Mesenchymal stem cell (in vitro differentiated cells and primary cell): ENCODE measurements around the gene CHST15.

Experiments
- DNase-seq: peaks from one replicate; pipeline ENCODE4 v3.0.0-alpha.2; 2013
- H2AFZ ChIP-seq: one replicate; pipeline ENCODE4 v1.6.1; 2013; ENCODE audit warnings: low read depth, mild to moderate bottlenecking, control low read depth, inconsistent platforms, low read length, moderate library complexity
- H2AK5ac ChIP-seq: 2 replicates; pipeline ENCODE4 v1.6.1; 2013; ENCODE audit warnings: low read length, moderate library complexity, mild to moderate bottlenecking, inconsistent platforms; ENCODE audit not compliant: severe bottlenecking
- H2BK120ac ChIP-seq: one replicate; pipeline ENCODE4 v1.6.1; 2013; ENCODE audit warnings: low read depth, mild to moderate bottlenecking, inconsistent platforms, low read length, moderate library complexity
- H2BK12ac ChIP-seq, 2 experiments: one replicate each; pipeline ENCODE4 v1.6.1; 2013; ENCODE audit warnings: inconsistent platforms in 2 of 2, low read length in 2 of 2, mild to moderate bottlenecking in 2 of 2, moderate library complexity in 2 of 2, control low read depth in 1 of 2
- H2BK15ac ChIP-seq: one replicate; pipeline ENCODE4 v1.6.1; 2013; ENCODE audit warnings: mild to moderate bottlenecking, low read depth, inconsistent platforms; ENCODE audit not compliant: poor library complexity, severe bottlenecking
- H2BK5ac ChIP-seq: 2 replicates; pipeline ENCODE4 v1.6.1; 2013; ENCODE audit warnings: low read depth, mild to moderate bottlenecking, low read length, control low read depth, inconsistent platforms; ENCODE audit not compliant: poor library complexity, severe bottlenecking
- H3K14ac ChIP-seq, 2 experiments: one replicate each; pipeline ENCODE4 v1.6.1; 2013; ENCODE audit warnings: inconsistent platforms in 2 of 2, low read length in 2 of 2, control low read depth in 1 of 2, mild to moderate bottlenecking in 1 of 2, moderate library complexity in 1 of 2
- H3K18ac ChIP-seq, 2 experiments: one replicate each; pipeline ENCODE4 v1.6.1; 2013; ENCODE audit warnings: inconsistent platforms in 2 of 2, low read length in 2 of 2, control low read depth in 1 of 2, low read depth in 1 of 2, mild to moderate bottlenecking in 1 of 2
- H3K23ac ChIP-seq, 2 experiments: one replicate each; pipeline ENCODE4 v1.6.1; 2013; ENCODE audit warnings: inconsistent platforms in 2 of 2, low read length in 2 of 2, mild to moderate bottlenecking in 2 of 2, moderate library complexity in 2 of 2, control low read depth in 1 of 2
- H3K27ac ChIP-seq: 2 replicates; pipeline ENCODE4 v1.5.1; 2013; ENCODE audit warnings: mild to moderate bottlenecking, moderate library complexity, low read length, control low read depth, inconsistent platforms; ENCODE audit not compliant: poor library complexity, severe bottlenecking
- H3K27me3 ChIP-seq, 2 experiments: 2 replicates each; pipeline versions ENCODE4 v1.6.1 to v1.7.0; 2013; ENCODE audit warnings: low read length in 2 of 2, mild to moderate bottlenecking in 2 of 2, moderate library complexity in 2 of 2, control low read depth in 1 of 2, inconsistent platforms in 1 of 2; ENCODE audit not compliant: control insufficient read depth in 1 of 2, insufficient read depth in 1 of 2
- H3K36me3 ChIP-seq, 2 experiments: 2 replicates each; pipeline versions ENCODE4 v1.6.1 to v1.7.0; 2013; ENCODE audit warnings: low read length in 2 of 2, control low read depth in 1 of 2, inconsistent platforms in 1 of 2, low read depth in 1 of 2, mild to moderate bottlenecking in 1 of 2; ENCODE audit not compliant: insufficient read depth in 2 of 2, control insufficient read depth in 1 of 2
- H3K4ac ChIP-seq, 2 experiments: one replicate each; pipeline ENCODE4 v1.6.1; 2013; ENCODE audit warnings: inconsistent platforms in 2 of 2, low read length in 2 of 2, mild to moderate bottlenecking in 2 of 2, moderate library complexity in 2 of 2, control low read depth in 1 of 2, low read depth in 1 of 2
- H3K4me1 ChIP-seq: 2 replicates; pipeline ENCODE4 v1.6.1; 2013; ENCODE audit warnings: low read depth, low read length, control low read depth; ENCODE audit not compliant: control insufficient read depth, insufficient read depth
- H3K4me2 ChIP-seq: 2 replicates; pipeline ENCODE4 v1.6.1; 2013; ENCODE audit warnings: low read length, mild to moderate bottlenecking, inconsistent platforms; ENCODE audit not compliant: poor library complexity, severe bottlenecking
- H3K4me3 ChIP-seq, 2 experiments: 2 replicates each; pipeline versions ENCODE4 v1.5.1 to v1.7.0; 2013; ENCODE audit warnings: low read length in 2 of 2, mild to moderate bottlenecking in 2 of 2, control low read depth in 1 of 2, low read depth in 1 of 2; ENCODE audit not compliant: insufficient read depth in 1 of 2
- H3K79me1 ChIP-seq: replicated peaks from 2 replicates; pipeline ENCODE4 v1.6.1; 2013; ENCODE audit warnings: mild to moderate bottlenecking, control low read depth, low read length, inconsistent platforms; ENCODE audit not compliant: poor library complexity, severe bottlenecking
- H3K9ac ChIP-seq: 2 replicates; pipeline ENCODE4 v1.7.0; 2013; ENCODE audit warnings: mild to moderate bottlenecking, low read length, moderate library complexity
- H3K9me3 ChIP-seq: 2 replicates; pipeline ENCODE4 v1.7.0; 2013; ENCODE audit warnings: mild to moderate bottlenecking, low read length; ENCODE audit not compliant: control insufficient read depth
- H4K8ac ChIP-seq: one replicate; pipeline ENCODE4 v1.6.1; 2013; ENCODE audit warnings: inconsistent platforms, mild to moderate bottlenecking, low read length, moderate library complexity
- H4K91ac ChIP-seq: one replicate; pipeline ENCODE4 v1.6.1; 2013; ENCODE audit warnings: mild to moderate bottlenecking, low read length, inconsistent platforms
- WGBS: methylation state at CpG from one replicate; pipeline ENCODE4 v1.1.7; 2013; ENCODE audit warnings: mixed read lengths; 5-methylcytosine and 5-hydroxymethylcytosine counted together

The CHST15 gene

GRCh38 chr10:124061030-124061429 lies 32.4 kb downstream of the CHST15 start:
- H3K9me3 ChIP-seq, result no peaks in the 10 kb centered on the region
- H3K4me3 ChIP-seq, result no peak overlapping the region
- no peak overlapping the region for H2AK5ac ChIP-seq
- H2AFZ ChIP-seq, result no peak overlapping the region
- no peak overlapping the region for H3K4me2 ChIP-seq
- H3K9ac ChIP-seq, result no peak overlapping the region
- H3K23ac ChIP-seq, result no peak overlapping the region
- no peak overlapping the region for H2BK5ac ChIP-seq
- H3K4ac ChIP-seq, result no peak overlapping the region
- no peak overlapping the region for H4K8ac ChIP-seq
- H2BK12ac ChIP-seq, result no peak overlapping the region
- H3K36me3 ChIP-seq, result peaks cover 0 to 17% of the 10 kb centered on the region in 2 experiments
- 88% methylated on average over 10 of the region's 10 CpGs for WGBS
- H3K27ac ChIP-seq, result no peak overlapping the region
- no peak overlapping the region for H2BK15ac ChIP-seq
- no peak overlapping the region for H3K18ac ChIP-seq
- DNase-seq, result no peak
- H4K91ac ChIP-seq, result no peak overlapping the region
- no peak overlapping the region for H2BK120ac ChIP-seq
- H3K4me1 ChIP-seq, result peaks cover 13% of the 10 kb centered on the region
- H3K79me1 ChIP-seq, result peaks cover 53% of the 10 kb centered on the region
- peaks cover 0 to 1% of the 10 kb centered on the region in 2 experiments for H3K27me3 ChIP-seq
- no peak overlapping the region for H3K14ac ChIP-seq

- Histone ChIP-seq H3K4me2 (no peak overlapping the region), H2BK5ac (no peak overlapping the region), H2AK5ac (no peak overlapping the region), H3K23ac (no peak overlapping the region), H3K79me1 (peaks cover 58% of the 10 kb centered on the region), H3K18ac (no peak overlapping the region), H3K27me3 (no peaks in the 10 kb centered on the region), H3K27ac (no peak overlapping the region), H3K4me1 (peaks cover 11% of the 10 kb centered on the region), H3K9me3 (no peaks in the 10 kb centered on the region), H3K4ac (no peak overlapping the region), H2BK12ac (no peak overlapping the region), H3K14ac (no peak overlapping the region), H2BK120ac (no peak overlapping the region), H3K9ac (no peak overlapping the region), H3K4me3 (no peak overlapping the region), H2AFZ (no peak overlapping the region), H4K91ac (no peak overlapping the region), H3K36me3 (peaks cover 0 to 17% of the 10 kb centered on the region in 2 experiments), H2BK15ac (no peak overlapping the region), H4K8ac (no peak overlapping the region)
- 71% methylated on average over 6 of the region's 6 CpGs for WGBS
- DNase-seq, result no peak
Observed at GRCh38 chr10:124060148-124060720, 33.2 kb downstream of the CHST15 start.

GRCh38 chr10:124059551-124059950 lies 33.8 kb downstream of the CHST15 start:
- H3K9me3 ChIP-seq, result no peaks in the 10 kb centered on the region
- no peak overlapping the region for H4K91ac ChIP-seq
- H2BK15ac ChIP-seq, result no peak overlapping the region
- no peak overlapping the region for H3K9ac ChIP-seq
- H3K14ac ChIP-seq, result no peak overlapping the region
- no peak overlapping the region for H3K18ac ChIP-seq
- no peak overlapping the region for H2BK120ac ChIP-seq
- no peak overlapping the region for H2AK5ac ChIP-seq
- H3K27ac ChIP-seq, result no peak overlapping the region
- no peak overlapping the region for H3K4me2 ChIP-seq
- H2BK12ac ChIP-seq, result no peak overlapping the region
- no peaks in the 10 kb centered on the region for H3K27me3 ChIP-seq
- H3K79me1 ChIP-seq, result peaks cover 57% of the 10 kb centered on the region
- peaks cover 0 to 17% of the 10 kb centered on the region in 2 experiments for H3K36me3 ChIP-seq
- no peak overlapping the region for H2BK5ac ChIP-seq
- H3K23ac ChIP-seq, result no peak overlapping the region
- no peak for DNase-seq
- no peak overlapping the region for H3K4ac ChIP-seq
- 94% methylated on average over 12 of the region's 12 CpGs for WGBS
- no peak overlapping the region for H3K4me3 ChIP-seq
- no peak overlapping the region for H2AFZ ChIP-seq
- peaks cover 9% of the 10 kb centered on the region for H3K4me1 ChIP-seq
- H4K8ac ChIP-seq, result no peak overlapping the region

- Histone ChIP-seq H3K4me3 (no peak overlapping the region), H2AK5ac (no peak overlapping the region), H2BK120ac (no peak overlapping the region), H3K23ac (no peak overlapping the region), H3K27me3 (no peaks in the 10 kb centered on the region), H3K79me1 (peaks cover 60% of the 10 kb centered on the region), H3K14ac (no peak overlapping the region), H3K4me1 (peaks cover 5% of the 10 kb centered on the region), H2BK5ac (no peak overlapping the region), H4K8ac (no peak overlapping the region), H3K4me2 (no peak overlapping the region), H3K27ac (no peak overlapping the region), H2BK12ac (no peak overlapping the region), H4K91ac (no peak overlapping the region), H3K36me3 (peaks cover 0 to 17% of the 10 kb centered on the region in 2 experiments), H3K9ac (no peak overlapping the region), H3K9me3 (no peaks in the 10 kb centered on the region), H2BK15ac (no peak overlapping the region), H3K4ac (no peak overlapping the region), H2AFZ (no peak overlapping the region), H3K18ac (no peak overlapping the region)
- 92% methylated on average over 8 of the region's 8 CpGs for WGBS
- no peak for DNase-seq
Observed at GRCh38 chr10:124058346-124059003, 34.9 kb downstream of the CHST15 start.
